Measurements from ENCODE around the gene SOCS6.
"Not testable (repeated sequence)": the region's sequence is repeated elsewhere in the genome, so short reads cannot be mapped to it uniquely, and the experiment has no call there.

The SOCS6 gene

DNA sequence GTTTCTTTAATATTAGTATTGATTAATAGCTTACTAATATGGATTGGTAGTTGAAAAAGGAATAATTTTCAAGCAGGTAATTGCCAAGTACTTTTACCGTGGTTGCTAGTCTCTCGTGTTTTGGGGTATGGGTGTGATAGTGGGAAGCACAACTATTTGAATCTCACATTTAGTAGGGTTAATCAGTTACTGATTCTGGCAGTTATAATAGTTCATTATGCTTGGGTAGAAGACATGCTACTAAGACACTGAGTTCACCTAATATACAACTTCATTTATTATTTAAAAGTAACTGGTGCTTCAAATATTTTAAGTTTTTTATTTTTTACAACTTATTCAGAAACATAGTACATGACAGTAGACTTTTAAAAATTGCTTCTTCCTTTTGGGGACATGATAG is 33.5 kb downstream of the SOCS6 start:
- DNase-seq (ENCODE audit: low spot score): no peak

DNA sequence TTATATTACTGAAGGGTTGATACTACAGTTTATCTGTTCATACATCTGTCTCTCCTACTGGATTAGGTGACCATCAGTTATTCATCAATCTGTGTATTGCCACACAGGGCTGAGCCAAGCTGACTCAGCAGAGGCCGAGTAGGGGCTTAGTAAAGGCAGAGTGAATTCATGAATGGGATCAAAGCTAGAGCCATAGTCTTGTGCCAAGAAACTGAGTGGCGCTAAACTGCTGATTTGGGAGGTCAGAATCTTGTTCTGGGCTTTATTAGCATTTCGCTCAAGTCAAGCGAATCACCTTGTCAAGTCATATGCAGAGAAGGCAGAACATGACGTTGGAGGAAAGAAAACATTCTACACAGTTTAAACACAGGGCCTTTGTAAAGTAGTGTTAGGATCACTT is 34.1 kb downstream of the SOCS6 start:
- DNase-seq (ENCODE audit: low spot score): no peak

DNA sequence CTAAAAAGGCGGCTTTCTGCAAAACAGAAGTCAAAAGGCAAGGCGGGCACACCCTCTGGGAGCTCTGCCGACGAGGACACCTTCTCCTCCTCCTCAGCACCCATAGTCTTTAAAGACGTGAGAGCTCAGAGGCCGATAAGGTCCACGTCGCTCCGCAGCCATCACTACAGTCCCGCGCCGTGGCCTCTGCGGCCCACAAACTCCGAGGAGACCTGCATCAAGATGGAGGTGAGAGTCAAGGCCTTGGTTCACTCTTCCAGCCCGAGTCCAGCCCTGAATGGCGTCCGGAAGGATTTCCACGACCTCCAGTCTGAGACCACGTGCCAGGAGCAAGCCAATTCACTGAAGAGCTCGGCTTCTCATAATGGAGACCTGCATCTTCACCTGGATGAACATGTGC is 36.1 kb downstream of the SOCS6 start:
- no peak for DNase-seq (ENCODE audit: low spot score)

DNA sequence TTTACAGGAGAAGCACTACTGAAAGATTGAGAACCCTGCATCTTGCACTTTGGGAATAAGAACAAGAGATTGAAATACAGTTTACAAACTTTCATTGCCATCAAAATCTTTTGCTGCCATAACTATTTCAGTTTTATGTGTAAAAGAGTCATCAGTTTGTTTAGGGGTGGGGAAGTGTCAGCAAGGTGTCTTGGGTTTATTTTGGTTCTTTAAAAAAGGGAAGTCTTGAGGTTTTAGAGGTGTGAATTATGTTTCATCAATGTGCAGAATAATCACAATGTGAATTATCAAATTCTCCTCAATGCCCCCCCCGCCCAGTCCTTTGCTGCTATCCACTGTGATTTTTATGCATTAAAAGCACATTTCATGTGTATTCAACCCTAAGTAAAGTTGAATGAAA is 37.4 kb downstream of the SOCS6 start:
- no peak for DNase-seq (ENCODE audit: low spot score)

DNA sequence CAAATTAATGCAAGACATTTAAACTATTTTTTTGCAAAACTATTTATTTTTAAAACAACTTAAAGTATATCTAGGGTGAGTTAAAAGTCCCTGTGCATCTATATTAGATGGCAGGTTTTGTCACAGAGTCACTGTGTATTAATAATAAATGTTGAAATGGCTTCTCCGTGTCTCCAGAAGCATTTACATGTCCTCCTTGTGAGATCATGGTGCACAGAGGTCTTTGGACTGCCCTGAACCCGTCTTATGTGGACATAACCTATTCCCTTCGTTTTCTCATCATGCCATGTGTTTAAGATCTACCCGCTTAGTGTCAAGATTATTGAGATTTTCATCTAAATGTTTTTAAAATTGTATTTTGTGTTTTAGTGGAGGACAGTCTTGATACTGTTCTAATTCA is 39.3 kb downstream of the SOCS6 start:
- no peak for DNase-seq (ENCODE audit: low spot score)

DNA sequence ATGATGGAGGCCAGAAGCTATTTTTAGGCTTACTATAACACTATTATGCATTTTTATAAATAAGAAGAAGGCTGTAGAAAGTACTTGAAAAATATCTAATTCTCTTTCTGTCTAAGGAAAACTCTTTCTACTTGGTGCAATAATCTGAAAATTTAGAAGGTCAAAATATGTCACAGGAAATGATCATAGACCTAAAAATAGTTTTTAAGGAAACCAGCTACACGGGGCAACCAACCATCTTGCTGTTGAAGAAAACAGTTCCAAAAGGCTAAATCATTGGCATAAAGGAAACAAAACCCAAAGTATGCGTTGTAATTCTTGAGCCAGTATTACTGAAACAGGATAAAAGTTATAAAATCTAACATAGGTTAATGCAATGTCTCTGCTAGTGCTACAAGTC is 40.2 kb downstream of the SOCS6 start:
- DNase-seq (ENCODE audit: low spot score): no peak

DNA sequence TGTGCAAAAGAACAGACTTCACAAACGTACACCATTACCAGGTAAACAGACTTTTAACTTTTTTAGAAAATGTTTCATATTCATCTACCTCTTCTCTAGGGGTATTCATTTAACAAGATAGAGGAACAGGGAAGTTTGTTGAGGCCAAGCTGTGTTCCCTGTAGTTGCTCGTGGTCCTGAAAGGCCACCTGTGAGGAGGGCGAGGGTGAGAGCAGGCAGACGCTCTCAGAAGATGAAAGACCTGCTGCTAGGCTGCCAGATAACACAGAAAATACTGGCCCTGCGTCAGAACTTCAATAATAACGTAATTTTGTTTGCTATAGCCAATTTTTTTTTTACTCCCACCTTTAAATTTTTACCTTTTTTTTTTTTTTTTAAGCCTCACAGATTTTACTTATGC is 42.0 kb downstream of the SOCS6 start:
- no peak for DNase-seq (ENCODE audit: low spot score)

DNA sequence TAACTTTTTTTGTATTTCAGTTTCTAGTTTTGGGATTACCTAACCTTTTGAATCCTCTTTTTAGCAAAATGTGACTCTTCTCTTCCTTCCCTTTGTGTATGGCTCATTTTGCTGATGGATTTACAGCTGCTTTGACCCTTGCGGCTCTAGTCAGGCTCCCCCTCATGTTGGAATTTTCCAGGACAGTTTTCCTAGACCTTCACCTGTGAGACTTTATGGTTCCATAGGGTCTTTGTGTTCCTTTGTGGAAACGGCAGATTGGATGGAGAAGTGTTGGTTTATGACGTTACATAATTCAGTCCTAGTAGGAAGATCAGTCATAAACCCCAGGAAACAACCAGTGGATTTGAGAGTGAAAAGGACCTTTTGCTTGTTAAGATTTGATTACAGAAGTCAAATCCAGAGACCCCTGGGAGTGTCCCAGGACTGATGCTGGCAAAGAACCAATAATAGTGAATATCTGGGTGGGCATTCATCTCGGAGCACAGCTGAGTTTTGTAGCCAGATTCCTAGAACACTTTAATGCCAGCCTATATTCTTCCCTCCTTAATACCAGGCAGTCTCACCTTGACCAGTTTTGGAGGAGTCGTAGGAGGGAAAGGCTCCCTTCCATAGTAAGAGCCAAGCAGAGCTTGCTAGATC is 42.7 kb downstream of the SOCS6 start:
- no peak for DNase-seq (ENCODE audit: low spot score)

DNA sequence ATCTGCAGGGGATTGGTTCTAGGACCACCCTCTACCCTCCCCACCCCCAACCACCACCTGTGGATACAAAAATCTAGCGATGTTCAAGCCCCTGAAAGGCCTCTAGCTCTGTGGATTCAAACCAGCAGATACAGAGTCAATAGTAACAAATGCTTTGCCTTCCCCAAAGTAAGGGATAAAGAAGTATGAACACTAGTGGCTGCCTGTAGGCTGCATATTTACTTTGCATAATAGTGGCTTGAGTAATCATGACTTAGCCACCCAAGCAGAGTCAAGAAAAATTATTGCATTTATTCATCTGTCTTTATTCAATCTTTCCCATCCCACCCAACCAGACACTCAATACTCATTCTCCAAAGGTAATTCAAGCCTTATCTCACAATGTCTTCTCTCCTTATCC is 43.8 kb downstream of the SOCS6 start:
- DNase-seq (ENCODE audit: low spot score): no peak

DNA sequence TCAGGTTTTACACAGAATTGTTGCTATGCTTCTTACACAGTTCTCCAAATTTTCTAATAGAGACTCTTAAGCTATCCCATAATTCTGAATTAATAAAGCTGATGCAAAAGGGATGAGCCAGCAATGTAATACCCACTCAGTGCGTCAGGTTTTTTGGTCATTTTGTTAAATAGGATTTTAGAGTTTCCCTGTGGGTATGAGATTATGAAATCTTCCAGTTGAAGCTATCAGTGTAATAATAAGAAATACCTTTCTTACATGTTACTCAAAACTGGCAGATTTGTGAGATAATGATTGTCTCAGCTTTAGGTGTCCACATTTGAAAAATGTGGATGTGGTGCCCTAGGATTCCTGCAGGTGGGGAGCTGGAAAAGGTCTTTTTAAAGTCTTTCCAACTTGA is 44.5 kb downstream of the SOCS6 start:
- no peak for DNase-seq (ENCODE audit: low spot score)

DNA sequence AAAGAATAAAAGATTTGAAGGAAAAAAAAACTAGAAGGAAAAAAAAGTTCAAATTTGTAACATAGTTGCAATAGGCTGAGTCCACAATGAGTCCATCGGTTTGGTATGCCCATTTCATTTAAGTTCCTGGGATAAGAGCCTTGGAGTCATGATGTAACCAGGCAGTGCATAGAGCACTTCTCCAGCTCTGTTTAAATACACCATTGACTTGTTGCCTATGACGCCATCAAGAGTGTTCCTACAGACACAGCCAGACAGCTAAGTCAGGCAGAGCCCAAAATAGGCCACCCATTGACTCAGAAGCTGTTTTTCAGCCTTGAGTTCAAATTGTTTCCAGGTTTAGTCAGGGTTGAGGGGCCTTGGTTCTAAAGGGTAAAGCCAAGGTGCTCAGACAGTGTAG is 44.9 kb downstream of the SOCS6 start:
- no peak for DNase-seq (ENCODE audit: low spot score)

DNA sequence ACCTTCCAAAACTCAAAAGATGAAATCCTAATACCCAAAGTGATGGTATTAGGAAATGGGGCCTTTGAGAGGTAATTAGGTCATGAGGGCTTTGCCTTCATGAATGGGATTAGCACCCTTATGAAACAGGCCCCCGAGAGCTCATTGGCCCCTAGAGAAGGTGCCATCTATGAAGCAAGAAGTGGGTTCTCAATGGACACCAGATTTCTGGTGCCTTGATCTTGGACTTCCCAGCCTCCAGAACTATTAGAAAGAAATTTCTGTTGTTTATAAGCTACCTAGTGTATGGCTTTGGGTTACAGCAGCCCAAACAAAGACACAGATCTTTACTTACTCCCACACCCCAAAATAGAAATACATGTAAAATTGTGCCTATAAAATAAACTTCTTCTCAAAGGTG is 45.4 kb downstream of the SOCS6 start:
- no peak for DNase-seq (ENCODE audit: low spot score)

DNA sequence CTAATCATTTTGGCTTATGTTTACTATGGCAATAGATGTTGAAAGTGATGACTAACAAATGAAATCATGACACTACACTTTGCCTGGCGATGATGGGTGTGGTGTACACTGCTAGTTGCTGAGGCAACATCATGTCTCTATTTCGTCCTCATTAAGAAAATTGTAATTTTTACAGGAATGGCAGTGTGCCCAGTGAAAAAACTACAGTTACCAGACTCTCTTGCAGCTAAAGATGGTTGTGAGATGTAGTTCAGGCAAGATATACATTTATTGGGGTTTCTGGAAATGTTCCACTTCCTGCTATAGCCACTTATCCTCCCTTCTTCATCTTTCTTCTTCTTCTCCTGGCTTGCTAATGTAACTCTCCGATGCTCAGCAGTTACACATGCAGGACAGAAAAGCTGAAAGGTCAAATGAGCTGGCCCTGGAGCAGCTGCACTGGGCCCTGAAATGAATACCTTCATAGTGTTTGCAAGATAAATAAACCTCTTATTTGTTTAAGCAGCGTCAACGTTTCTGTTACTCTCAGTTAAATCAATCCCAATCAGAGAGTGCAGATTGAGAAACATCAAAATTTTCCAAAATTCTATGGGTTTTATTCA is 46.0 kb downstream of the SOCS6 start:
- DNase-seq (ENCODE audit: low spot score): no peak

DNA sequence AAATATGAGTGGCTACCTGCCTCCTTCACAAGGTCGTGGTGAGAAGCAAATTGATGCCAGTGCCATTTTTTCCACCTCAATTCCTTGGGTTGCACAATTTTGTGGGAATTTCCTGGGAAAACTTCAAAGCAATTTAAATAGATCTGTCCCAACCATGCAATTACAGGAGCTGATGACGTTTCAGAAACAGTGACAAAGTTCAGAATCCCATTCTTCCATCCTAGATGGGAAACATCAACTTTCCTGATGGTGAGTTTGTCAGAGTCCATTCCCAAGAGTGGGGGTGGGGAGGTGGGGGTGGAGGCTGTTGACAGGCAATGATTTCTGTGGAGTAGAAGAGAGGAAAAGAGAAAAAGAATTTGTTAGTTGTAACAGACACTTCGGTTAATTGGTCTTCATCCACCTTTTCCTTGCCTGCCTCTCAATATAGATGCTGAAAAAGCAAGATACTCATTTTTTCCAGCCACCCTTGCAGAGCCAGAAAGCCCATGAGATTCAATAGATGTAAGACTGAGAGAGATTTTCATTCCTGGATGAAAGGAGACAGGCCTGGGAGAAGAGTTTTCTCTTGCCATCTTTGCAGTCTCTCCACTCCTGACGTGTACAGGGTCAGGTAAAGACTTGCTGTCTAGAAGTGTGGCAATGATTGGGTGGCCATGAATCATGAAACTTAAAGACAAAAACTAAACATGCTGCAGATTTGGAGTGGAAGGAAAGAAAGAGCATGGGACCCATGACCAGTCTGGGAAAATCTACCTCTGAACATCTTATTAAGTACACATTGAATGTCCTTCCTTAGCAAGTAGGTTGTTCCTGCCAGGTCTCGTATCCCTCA is 47.3 kb downstream of the SOCS6 start:
- DNase-seq (ENCODE audit: low spot score): no peak

DNA sequence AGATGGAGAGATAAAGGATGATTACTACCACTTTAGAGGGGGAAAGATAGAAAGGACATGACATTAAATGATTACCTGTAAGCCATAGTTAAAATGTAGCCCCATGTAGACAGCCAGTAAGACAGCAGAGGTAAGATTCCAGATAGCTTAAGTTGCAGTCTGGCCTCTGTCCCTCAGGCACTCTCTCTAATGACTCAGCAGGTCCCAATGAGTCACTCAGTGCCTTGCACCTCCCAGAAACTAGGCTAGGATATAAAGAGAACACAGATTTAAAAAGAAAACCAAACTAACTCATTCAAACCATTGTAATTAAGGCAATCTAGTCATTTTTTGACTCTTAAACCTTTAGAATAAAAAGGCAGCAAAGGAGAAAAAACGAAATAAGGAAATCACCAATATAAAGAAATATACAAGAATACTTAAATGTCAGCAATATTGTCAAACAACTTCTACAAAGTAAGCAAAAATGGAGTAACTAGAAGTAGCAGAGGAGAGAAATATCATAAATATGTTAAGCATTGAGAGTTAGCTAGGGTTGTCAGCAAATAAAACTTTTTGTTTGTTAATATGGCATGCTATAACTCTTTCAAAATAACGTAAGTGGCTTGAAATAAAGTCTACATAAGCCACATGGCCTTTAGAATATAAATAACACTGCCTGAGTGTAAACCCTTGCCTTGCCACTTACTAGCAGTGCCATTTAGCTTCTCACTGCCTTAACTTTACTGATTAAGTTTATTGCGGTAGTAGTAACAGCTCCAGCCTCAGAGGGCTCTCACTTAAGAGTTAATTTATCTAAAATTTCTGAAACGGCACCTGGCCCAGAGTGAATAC is 48.5 kb downstream of the SOCS6 start:
- no peak for DNase-seq (ENCODE audit: low spot score)

DNA sequence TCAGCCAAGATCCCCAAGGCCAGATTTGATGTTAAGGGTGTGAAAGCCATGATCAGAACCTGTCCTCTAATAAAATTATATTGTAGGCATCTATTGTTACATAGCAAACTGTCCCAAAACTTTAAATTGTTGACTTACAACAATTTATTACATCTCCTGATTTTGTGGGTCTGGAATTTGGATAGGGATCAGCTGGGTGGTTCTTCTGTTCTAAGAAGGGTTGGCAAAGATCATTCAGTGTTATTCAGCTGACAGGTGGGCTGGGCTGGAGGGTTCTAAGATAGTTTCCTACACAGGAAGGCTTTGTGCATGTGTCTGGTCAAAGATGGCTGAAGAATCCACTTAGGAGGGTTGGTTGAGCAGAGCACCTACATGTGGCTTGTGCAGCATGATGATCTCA is 50.0 kb downstream of the SOCS6 start:
- DNase-seq (ENCODE audit: low spot score): no peak

DNA sequence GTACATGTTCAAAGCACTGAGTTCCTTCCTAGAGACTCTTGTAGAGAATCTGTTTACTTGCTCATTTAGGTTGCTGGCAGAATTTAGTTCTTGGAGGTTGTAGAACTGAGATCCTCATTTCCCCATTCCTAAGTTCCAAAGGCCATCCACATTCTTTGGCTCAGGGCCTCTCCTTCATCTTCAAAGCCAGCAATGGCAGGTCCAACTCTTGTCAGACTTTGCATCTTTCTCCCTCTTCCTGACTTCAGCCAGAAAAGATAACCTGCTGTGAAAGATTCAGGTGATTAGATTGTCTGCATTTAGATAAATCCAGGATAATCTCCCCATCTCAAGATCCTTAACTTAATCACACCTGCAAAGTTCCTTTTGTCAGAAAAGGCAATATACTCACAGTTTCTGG is 51.1 kb downstream of the SOCS6 start:
- DNase-seq (ENCODE audit: low spot score): no peak

DNA sequence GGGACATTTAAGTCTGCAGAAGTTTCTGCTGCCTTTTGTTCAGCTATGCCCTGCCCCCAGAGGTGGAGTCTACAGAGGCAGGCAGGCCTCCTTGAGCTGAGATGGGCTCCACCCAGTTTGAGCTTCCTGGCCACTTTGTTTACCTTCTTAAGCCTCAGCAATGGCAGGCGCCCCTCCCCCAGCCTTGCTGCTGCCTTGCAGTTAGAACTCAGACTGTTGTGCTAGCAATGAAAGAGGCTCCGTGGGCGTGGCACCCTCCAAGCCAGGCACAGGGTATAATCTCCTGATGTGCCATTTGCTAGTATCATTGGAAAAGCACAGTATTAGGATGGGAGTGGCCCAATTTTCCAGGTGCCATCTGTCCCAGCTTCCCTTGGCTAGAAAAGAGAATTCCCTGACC is 59.6 kb downstream of the SOCS6 start:
- not testable (repeated sequence) for DNase-seq (ENCODE audit: low spot score)

DNA sequence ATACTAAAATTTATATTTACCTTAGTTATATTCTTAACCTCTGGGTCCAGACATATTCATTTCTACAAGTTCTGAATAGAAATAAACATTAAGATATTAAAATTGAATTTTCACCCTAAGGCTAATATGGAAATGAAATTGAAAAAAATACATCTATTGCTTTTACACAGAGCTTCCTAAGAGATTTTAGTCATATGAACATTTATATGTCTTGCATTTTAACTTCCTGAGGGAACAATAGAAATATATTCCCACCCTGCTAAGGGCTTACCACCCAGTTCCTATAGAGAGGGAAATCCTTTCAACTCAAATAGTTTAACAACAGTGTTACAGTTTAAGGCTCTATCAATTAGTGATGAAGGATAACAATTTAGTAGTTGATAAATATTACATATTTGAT is 60.5 kb downstream of the SOCS6 start:
- no peak for DNase-seq (ENCODE audit: low spot score)

DNA sequence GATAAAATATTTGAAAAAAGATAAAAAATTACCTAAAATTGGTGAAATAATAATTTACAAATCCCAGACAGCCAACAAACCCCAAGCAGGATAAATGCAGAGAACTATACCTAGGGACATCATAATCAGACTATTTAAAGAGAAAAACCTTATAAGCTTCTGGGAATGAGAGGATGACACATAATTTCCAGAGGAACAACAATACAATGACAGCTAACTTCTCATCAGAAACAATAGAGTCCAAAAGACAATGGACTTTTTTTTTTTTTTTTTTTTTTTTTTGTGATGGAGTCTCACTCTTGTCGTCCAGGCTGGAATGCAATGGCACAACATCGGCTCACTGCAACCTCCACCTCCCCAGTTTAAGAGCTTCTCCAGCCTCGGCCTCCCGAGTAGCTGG is 65.2 kb downstream of the SOCS6 start:
- no peak for DNase-seq (ENCODE audit: low spot score)

DNA sequence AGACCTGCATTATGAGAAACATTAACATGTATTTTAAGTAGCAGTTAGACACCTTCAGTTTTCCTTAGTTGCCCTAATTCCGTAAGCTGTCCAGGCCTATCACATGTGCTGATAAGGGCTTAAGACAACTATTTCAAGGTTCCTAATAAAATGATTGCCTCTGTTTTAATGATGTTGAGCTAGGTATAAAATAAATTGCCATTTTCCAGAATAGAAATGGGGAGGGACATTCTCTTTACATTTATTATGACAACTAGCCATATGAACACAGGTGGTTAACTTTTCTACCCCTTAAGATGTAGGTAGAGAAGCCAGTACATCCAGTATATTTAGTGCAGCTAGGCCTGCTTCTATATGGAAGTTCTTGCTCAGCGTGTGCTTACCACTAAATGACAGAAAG is 65.9 kb downstream of the SOCS6 start:
- no peak for DNase-seq (ENCODE audit: low spot score)

DNA sequence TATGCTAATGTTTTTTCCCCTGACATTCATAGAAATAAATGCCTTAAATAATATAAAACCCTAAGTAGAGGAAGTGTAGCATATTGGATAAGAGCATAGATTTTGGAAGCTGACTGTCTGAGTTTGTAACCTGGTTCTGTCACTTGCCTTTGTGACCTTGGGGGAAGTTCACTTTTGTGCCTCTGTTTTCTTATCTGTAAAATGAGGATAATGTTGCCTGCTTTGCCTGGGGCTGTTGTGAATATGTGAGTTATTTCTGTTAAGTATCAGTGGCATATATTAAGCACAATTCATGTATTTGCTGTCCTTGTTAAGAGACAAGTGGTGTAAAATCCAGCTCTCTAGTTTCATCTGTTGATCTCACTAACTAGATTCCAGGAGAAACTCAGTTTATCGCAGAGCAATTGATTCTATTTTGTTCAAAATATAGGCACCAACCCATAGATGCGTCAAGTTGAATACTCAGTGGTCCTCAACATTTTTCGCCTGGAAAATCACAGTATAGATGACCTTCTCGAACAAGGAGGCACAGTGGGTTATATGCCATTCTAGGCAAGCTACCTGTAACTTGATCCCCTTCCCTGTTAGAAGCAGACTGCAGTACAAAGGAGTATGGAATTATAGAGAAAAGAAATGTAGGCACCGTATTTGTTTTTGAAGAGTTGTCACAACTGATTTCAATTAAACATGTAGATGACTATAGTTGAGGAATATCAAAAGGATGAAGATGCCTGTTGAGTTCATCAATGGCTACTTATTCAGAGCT is 67.0 kb downstream of the SOCS6 start:
- no peak for DNase-seq (ENCODE audit: low spot score)
